Pons (tissue), 1 donor: Measurements from ENCODE around the gene MYCBPAP.

Source experiments
- DNase-seq: peaks from one replicate; pipeline ENCODE4 v3.0.0-alpha.2; 2016; ENCODE audit warnings: low spot score

The MYCBPAP gene

GRCh38 chr17:50507871-50508572 lies at the start of gene MYCBPAP:
Gene MYCBPAP (plus strand): TSS chr17:50508439. CDS start chr17:50508675, 236 bp downstream.
- peak; percentile 54 for DNase-seq

DNA sequence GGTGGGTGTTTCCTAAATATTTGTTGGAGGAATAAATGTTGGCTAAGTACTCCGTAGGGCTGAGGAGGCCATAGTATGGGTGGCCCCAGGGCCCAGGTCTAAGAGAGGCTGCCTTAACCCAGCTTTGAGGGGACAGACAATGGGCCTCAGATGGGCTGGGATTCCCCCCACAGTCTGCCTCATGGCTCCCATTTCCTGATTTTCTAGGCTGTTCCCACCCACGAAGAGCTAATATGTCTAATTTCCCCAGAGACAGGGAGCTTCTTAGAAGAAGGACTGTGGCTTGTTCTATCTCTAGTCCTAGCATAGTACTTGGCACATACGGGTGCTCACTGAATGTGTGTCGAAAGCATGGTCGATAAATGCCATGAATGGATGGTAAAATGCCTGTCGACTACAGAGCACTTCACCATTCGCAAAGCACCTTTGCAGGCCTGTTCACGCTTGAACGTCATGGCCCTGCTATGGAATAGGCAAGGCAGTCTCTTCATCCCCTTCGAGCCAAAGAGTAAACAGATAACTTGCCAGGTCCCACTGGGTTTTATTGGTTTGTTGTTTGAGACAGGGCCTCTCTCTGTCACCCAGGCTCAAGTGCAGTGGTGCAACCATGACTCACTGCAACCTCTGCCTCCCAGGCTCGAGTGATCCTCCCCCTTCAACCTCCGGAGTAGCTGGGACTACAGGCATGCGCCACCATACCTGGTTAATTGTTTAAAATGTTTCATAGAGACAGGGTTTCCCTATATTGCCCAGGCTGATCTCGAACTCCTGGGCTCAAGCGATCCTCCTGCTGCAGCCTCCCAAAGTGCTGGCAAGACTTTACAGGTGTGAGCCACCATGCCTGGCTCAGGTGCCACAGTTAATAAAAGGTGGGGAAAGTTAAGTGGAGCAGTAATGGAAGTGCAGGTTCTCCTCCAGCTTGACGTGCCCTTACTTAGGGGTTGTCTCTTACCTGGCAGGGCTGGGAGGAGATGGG lies 49.2 kb upstream of the MYCBPAP start:
- DNase-seq, result no peak

DNA sequence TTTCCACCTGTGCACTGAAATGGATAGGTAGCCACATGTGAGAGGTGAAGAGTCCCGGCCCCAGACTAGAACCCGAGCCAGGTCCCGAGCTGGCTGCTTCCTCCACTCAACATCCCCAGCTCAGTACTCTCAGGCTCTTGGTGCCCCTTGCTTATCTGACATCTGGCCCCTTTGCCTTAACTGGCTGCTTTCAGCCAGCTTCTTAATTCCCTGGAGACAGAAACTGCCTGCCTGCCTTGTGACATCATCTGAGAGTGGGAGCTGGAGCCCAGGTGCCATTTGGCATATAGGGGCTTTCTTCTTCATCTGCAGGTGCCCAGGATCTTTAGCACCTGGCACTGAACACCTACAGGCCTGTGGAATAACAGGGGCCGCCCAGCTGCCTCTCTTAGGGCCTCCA lies 48.5 kb upstream of the MYCBPAP start:
- no peak for DNase-seq

GRCh38 chr17:50460831-50461526 lies 47.3 kb upstream of the MYCBPAP start:
- no peak for DNase-seq

GRCh38 chr17:50461550-50462132 lies 46.6 kb upstream of the MYCBPAP start:
- DNase-seq, result no peak

DNA sequence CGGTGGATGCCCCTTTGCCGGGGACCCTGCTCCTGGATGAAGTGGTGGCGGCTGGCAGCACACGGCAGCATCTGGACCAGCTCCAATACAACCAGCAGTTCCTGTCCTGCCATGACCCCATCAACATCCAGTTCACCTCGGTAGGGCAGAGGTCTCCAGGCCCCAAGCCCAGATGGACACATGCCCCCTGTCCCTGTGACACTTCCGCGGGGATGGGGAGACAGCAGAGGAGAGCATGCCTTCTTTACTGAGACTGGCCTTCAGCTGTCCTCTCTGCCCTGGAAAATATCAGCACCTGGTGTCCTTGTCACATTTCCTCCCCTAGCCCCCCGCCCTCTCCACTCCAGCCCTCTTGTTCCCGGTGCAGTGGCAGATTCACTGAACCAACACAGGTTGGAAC lies 45.8 kb upstream of the MYCBPAP start:
- DNase-seq, result no peak

DNA sequence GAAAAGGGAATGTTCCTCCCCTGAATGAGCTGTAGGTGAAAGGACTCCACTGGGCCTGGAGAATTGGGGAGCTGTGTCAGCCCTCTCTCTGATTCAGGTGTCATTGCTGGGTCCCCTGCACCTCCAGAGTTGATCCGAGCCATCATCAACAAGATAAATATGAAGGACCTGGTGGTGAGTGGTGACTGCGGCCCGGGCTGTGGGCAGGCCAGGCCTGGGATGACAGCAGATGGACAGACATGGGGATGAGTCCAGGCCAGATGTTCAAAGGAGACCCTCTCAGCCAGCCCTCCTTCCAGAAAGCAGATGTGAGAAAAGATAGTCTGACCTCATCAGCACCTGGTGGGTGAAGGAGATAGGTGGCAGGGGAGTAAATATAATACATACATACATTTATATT lies 44.1 kb upstream of the MYCBPAP start:
- no peak for DNase-seq

DNA sequence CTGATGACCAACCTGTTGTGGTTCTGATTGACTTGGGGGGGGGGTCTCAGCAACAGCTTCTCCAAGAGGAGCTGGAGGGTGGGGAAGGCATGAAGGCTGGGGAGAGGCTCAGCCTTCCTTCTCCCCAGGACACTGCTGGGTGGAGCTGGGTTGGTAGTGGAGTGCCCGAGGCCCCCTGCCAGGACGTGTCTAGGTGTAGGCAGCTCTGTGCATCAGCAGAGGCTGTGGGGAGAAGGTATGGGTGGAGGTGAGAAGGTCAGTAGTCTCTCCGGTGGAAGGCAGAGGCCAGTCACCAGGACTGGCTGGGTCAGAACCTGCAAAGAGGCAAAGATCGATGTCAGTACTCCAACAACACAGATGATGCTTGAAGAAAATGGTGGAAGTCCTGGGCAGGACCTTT lies 43.5 kb upstream of the MYCBPAP start:
- no peak for DNase-seq

DNA sequence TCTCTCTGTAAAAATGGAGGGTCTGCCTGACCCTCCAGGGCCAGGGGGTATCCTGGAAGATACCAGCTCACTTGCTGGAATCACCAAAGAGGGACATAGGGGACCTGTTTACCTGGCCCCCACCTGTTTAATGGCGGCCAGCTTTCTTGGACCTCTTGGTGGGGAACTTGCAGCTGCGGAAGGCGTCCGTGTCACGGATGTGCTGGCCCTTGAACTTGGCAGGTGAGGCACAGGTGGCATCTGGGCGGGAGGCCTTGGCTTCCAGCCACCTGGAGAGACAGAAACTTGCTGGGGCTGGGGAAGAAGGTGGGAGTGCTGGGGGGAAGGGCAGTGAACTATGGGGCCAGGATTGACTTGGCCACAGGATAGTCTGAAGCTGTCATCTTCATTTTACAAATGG lies 43.1 kb upstream of the MYCBPAP start:
- DNase-seq, result no peak

DNA sequence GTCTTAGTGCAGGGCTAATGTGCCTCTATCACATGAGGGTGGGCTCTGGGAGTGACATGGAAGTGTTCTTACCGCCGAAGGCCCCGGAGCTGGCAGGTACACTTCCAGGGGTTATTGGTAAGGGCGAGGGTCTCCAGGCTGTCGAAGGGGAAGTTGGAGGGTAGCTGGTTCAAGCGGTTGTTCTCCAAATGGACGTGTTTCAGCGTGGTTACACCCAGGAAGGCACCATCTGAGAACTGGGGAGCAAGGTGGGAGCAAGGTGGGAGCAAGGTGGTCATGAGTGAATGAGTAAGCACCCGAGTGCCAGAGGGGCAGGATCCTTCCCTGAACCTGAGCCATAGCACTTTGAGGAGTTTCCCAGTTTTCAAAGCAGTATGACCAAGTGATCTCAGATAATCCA lies 42.6 kb upstream of the MYCBPAP start:
- DNase-seq, result no peak

DNA sequence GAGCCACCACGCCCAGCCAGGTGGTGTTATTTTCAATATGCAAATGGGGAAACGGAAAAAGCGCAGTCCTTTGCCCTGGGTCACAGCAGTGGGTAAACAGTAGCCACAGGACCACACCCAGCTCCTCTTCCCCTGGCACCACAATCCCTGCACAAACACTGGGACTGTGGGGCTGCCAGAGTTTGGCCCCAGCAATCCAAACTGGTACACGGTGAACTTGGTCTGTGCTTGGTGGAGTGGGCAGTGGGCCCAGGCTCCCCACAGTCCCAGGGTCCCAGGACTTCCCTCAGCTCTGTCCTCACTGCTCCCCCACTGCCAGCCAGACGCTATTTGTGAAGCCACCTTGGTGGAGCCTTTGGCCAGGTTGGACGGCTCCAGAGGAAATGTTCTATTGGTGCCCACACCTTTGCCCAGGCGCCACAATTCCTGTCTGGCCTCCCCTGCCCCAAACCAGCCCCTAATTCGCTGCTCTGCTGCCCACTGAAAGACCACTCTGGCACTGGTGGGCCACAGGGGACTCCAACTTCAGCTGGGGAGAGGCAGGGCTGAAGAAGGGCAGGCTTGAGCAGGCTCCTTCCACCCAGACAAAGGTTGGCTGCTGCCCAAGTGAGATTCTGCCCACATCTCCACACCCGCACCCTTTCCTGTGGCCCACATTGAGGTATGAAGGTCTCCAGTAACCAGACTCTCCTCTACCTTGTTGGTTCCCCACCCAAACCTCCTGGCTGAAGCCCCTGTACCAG lies 41.7 kb upstream of the MYCBPAP start:
- DNase-seq, result no peak

DNA sequence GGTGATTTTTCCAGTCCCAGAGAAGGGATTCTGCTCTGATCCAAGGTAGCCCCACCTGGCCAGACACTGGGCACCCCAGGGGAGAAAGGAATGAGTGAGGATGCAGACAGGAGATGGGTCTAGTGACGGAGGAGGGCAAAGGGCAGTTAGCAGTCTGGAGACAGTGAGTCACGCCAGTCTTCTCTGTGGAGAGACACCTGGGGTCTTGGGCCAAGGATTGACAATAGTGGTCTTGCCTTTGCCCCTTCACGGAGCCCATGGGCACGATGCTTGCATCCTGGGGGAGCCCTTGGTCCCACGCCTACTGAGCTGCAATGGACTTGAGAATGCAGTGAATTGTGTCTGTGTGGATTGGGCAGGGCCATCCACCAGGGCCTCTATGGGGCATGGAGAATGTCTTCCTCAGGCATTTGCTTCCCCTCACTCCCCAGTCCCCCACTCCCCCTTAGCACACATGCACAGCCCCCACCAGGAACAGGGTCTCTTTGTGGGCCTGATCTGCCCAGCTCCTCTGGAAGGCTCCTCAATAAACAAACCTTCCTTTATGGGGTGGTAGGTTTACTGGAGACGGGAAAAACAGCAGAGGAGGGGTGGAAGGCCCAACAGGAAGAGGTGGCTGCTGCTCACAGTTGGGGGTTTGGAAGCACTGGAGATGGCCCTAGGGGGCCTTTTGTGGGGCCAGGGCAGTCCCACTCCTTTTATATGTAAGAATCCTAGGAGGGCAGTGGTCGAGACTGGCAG lies 41.0 kb upstream of the MYCBPAP start:
- no peak for DNase-seq

GRCh38 chr17:50467855-50468303 lies 40.4 kb upstream of the MYCBPAP start:
- no peak for DNase-seq

- no peak for DNase-seq
Measured at GRCh38 chr17:50468304-50469207, 39.7 kb upstream of the MYCBPAP start, which contains the start of gene CHAD. Gene CHAD (minus strand): TSS chr17:50468880. CDS start chr17:50468813, 67 bp downstream.

DNA sequence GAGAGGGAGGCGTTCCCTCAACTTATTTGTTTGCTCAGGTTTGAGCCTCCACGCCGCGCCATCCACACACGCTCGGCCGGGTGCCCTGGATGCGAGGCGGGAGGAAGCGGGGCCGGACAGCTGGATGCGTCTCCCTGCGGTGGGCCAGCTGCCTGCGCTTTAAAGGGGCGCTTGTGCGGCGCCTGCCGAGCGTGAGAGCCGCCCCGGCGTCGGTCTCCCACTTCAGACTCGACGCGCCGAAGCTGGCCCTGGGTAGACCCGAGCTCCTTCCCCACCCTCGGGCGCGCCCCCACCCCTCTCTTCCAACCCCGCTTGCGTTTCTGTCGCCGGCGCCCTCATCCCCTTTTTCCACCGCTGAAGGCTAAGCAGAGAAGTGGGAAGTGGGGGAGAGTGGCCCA lies 39.0 kb upstream of the MYCBPAP start:
- no peak for DNase-seq

DNA sequence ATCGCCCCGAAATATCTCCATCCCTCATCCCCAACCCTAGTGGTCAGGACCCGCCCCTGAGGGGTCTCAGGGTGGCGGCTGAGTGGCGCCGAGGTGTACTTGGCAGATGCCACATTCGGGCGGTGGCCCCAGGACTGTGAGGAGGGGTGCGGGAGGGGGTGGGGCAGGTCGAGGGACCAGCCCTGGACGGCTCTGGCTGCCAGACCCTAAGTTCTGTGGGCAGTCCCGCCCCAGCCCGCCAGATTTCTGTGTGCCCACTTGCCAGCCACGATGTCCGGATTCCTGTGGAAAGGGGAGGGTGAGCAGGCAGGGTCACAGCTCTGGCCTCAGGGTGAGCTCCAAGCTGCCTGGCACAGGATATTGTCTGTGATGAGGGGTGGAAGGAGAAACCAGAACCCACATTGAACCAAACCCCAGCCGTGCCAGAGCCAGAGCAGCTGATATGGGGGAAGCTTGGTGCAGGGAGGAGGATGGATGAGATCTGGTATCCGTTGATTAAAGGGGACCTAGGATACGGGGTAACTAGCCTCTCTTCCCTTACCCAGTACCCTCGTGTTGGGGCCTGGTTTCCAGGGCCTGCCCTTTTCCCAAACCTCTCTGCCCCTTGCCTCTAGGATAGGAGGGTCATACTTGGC lies 38.5 kb upstream of the MYCBPAP start:
- DNase-seq, result no peak

- no peak for DNase-seq
Measured at GRCh38 chr17:50470426-50470825, 37.8 kb upstream of the MYCBPAP start.

GRCh38 chr17:50471009-50471905 lies 37.0 kb upstream of the MYCBPAP start:
- no peak for DNase-seq
